T-helper 1 cell treated with Interleukin-12 subunit alpha and Interleukin-12 subunit beta and Interleukin-4 antibody, amounts not matched to agents 30 μg/mL and 1 μg/mL, for 36 hours (primary cell): ENCODE results near the gene LYST.
"Not testable (repeated sequence)": the region's sequence is repeated elsewhere in the genome, so short reads cannot be mapped to it uniquely, and the experiment has no call there.

Experiments used
- H3K27ac Mint-ChIP-seq: one replicate; pipeline ENCODE4 v1.8.0; 2021; ENCODE audit warnings: mild to moderate bottlenecking, mixed read lengths
- H3K27me3 Mint-ChIP-seq: one replicate; pipeline ENCODE4 v1.8.0; 2021; ENCODE audit warnings: low read depth, mixed read lengths
- H3K36me3 Mint-ChIP-seq: one replicate; pipeline ENCODE4 v1.8.0; 2021; ENCODE audit warnings: low read depth, mixed read lengths
- H3K4me1 Mint-ChIP-seq: one replicate; pipeline ENCODE4 v1.8.0; 2021; ENCODE audit warnings: low read depth, mixed read lengths
- H3K4me3 Mint-ChIP-seq: one replicate; pipeline ENCODE4 v1.8.0; 2021; ENCODE audit warnings: mild to moderate bottlenecking, moderate library complexity, mixed read lengths
- H3K9me3 Mint-ChIP-seq: one replicate; pipeline ENCODE4 v1.8.0; 2021; ENCODE audit warnings: mixed read lengths

Gene LYST

GRCh38 chr1:235855811-235856429, 10.8 kb downstream of the LYST start:
- H3K27ac Mint-ChIP-seq, result no peak overlapping the region
- H3K4me1 Mint-ChIP-seq, result peaks cover 19% of the 10 kb centered on the region

DNA sequence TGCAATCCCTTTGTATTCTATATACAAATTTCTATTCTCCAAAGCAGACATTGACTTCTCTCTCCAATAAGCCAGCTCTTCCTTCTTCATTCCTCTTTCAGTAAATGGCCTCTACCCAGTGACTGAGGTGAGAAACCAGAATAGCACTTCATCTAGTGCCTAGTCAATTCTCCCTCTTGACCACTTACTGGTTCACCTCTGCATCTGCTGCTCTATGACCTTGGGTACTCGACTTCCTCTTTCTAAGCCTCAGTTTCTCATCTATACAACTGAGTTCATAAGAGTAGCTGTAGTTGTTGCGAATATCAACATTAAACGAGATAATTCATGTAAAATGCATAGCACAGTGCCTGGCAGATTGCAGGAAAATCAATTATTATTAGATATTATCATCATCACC, 12.4 kb downstream of the LYST start:
- Mint-ChIP-seq H3K9me3 (peaks cover 3% of the 10 kb centered on the region), H3K27me3 (no peaks in the 10 kb centered on the region), H3K4me1 (peaks cover 33% of the 10 kb centered on the region), H3K27ac (no peak overlapping the region), H3K4me3 (no peak overlapping the region), H3K36me3 (peaks cover 14% of the 10 kb centered on the region)

More at GRCh38 chr1:235855811-235856429, 10.8 kb downstream of the LYST start:
- H3K9me3 Mint-ChIP-seq, result peaks cover 3% of the 10 kb centered on the region
- H3K27me3 Mint-ChIP-seq, result no peaks in the 10 kb centered on the region
- no peak overlapping the region for H3K4me3 Mint-ChIP-seq
- H3K36me3 Mint-ChIP-seq, result peaks cover 9% of the 10 kb centered on the region

- peaks cover 3% of the 10 kb centered on the region for H3K9me3 Mint-ChIP-seq
- no peak overlapping the region for H3K27ac Mint-ChIP-seq
- H3K4me3 Mint-ChIP-seq, result no peak overlapping the region
- peaks cover 14% of the 10 kb centered on the region for H3K36me3 Mint-ChIP-seq
- peaks cover 40% of the 10 kb centered on the region for H3K4me1 Mint-ChIP-seq
- no peaks in the 10 kb centered on the region for H3K27me3 Mint-ChIP-seq
Observed at GRCh38 chr1:235853653-235854052, 13.1 kb downstream of the LYST start.

GRCh38 chr1:235852887-235853286, 13.8 kb downstream of the LYST start:
- H3K36me3 Mint-ChIP-seq, result peaks cover 14% of the 10 kb centered on the region
- H3K4me1 Mint-ChIP-seq, result peaks cover 46% of the 10 kb centered on the region
- H3K27ac Mint-ChIP-seq, result no peak overlapping the region
- H3K27me3 Mint-ChIP-seq, result no peaks in the 10 kb centered on the region
- no peak overlapping the region for H3K4me3 Mint-ChIP-seq
- H3K9me3 Mint-ChIP-seq, result peaks cover 3% of the 10 kb centered on the region

- Mint-ChIP-seq H3K4me1 (peaks cover 51% of the 10 kb centered on the region), H3K36me3 (peaks cover 14% of the 10 kb centered on the region), H3K27me3 (no peaks in the 10 kb centered on the region), H3K27ac (no peak overlapping the region), H3K9me3 (peaks cover 4% of the 10 kb centered on the region), H3K4me3 (no peak overlapping the region)
Observed at GRCh38 chr1:235851939-235852338, 14.8 kb downstream of the LYST start.

DNA sequence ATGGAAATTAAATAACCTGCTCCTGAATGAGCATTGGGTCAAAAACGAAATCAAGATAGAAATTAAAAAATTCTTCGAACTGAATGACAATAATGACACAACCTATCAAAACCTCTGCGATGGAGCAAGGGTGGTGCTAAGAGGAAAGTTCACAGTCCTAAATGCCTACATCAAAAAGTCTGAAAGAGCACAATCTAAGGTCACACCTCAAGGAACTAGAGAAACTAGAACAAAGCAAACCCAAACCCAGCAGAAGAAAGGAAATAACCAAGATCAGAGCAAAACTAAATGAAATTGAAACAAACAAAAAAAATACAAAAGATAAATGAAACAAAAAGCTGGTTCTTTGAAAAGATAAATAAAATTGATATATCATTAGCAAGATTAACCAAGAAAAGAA, 18.5 kb downstream of the LYST start:
- Mint-ChIP-seq H3K36me3 (peaks cover 20% of the 10 kb centered on the region), H3K4me3 (peak overlapping the region; percentile 70), H3K27ac (peak overlapping the region; percentile 56), H3K4me1 (peaks cover 53% of the 10 kb centered on the region)
- not testable (repeated sequence) for H3K9me3 Mint-ChIP-seq, H3K27me3 Mint-ChIP-seq

DNA sequence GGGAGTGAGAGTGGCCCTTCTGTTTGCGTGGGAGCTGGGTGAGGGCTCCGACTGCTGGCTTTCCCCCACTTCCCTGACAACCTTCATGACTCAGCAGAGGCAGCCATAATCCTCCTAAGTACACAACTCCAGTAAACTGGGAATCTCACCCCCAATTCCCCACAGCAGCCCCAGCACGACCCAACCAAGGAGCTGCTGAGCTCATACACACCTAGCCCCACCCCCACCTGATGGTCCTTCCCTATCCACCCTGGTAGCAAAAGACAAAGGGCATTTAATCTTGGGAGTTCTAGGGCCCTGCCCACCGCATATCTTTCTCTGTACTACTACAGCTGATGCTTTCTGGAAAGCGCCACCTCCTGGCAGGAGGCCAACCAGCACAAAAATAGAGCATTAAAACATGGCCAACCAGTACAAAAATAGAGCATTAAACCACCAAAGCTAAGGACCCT, 21.0 kb downstream of the LYST start:
- peaks cover 16% of the 10 kb centered on the region for H3K36me3 Mint-ChIP-seq
- not testable (repeated sequence) for H3K27ac Mint-ChIP-seq, H3K4me3 Mint-ChIP-seq

DNA sequence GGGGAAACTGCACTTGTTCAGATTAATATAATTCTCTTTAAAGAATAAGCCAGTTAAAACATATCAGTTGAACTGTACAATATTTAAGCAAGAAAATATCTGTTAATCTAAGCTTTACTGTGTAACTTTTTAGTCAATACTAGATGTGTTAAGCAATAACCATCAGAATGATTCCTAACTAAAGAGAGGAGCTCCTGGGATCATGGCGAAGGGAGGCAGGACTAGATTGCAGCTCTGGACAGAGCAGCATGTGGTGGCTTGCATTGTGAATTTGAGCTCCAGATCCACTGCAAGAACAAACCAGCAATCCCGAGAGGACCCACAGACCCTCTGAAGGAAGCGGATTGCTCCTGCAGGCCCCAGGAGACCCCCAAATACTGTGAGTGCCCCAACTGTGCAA, 21.9 kb downstream of the LYST start:
- Mint-ChIP-seq H3K9me3 (peaks cover 5% of the 10 kb centered on the region), H3K4me3 (no peak overlapping the region), H3K36me3 (peaks cover 14% of the 10 kb centered on the region), H3K27ac (no peak overlapping the region), H3K27me3 (no peaks in the 10 kb centered on the region), H3K4me1 (peaks cover 49% of the 10 kb centered on the region)

More for the DNA sequence above, 21.0 kb downstream of the LYST start:
- not testable (repeated sequence) for H3K9me3 Mint-ChIP-seq, H3K27me3 Mint-ChIP-seq
- peaks cover 51% of the 10 kb centered on the region for H3K4me1 Mint-ChIP-seq

- peaks cover 5% of the 10 kb centered on the region for H3K9me3 Mint-ChIP-seq
- H3K36me3 Mint-ChIP-seq, result peaks cover 15% of the 10 kb centered on the region
- no peak overlapping the region for H3K4me3 Mint-ChIP-seq
- H3K4me1 Mint-ChIP-seq, result peaks cover 40% of the 10 kb centered on the region
- H3K27me3 Mint-ChIP-seq, result no peaks in the 10 kb centered on the region
- H3K27ac Mint-ChIP-seq, result no peak overlapping the region
Observed at GRCh38 chr1:235843461-235843961, 23.2 kb downstream of the LYST start.

DNA sequence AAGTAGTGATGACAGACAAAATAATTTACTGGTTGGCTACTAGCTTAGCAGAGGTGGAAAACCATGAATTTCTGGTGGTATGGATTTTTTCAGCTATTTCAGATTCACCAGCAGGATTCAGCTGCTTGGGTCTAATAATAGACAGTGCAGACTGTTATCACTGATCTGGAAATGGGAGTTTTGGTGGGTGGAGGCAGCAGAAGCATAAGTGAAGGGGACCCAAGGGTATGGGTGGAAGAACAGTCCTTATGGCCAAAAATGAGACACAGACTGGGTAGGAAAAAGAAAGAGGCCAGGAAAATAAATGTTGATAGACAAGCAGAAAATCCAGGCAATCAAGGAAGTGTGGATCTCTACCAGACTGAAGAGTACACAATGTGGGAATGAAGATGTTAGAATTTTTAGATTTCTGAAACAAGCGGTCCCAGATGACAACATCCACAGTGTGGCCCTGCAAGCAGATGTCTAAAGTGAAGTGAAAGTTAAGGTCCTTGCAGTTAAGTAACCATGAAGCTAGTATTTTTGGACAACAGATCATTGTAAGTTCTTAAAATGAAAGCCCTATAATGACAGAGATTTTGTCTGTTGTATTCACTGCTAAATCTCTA, 24.7 kb downstream of the LYST start:
- no peak overlapping the region for H3K4me3 Mint-ChIP-seq
- peaks cover 2% of the 10 kb centered on the region for H3K9me3 Mint-ChIP-seq
- H3K4me1 Mint-ChIP-seq, result peaks cover 26% of the 10 kb centered on the region
- H3K27me3 Mint-ChIP-seq, result no peaks in the 10 kb centered on the region
- peak overlapping the region; percentile 19 for H3K27ac Mint-ChIP-seq
- H3K36me3 Mint-ChIP-seq, result peaks cover 12% of the 10 kb centered on the region

DNA sequence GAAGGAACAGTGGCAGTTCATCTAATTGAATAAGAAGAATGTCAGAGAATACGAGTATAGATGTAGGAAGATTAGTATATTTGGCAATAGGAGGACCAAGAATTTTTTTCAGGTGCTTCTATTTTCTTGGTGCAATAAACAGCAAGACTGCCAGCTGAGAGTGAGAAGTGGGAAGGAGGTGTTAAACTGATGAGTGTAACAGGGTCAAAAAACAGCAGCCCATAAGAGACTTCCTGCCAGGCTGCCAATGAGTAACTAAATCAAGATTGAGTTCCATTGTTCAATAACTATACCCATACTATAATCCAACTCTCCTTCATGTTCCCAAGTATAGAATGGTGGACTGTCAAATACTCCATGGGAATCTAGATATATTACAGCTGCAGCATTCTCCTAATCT, 28.7 kb downstream of the LYST start:
- Mint-ChIP-seq H3K4me3 (no peak overlapping the region), H3K36me3 (peaks cover 2% of the 10 kb centered on the region), H3K4me1 (peaks cover 15% of the 10 kb centered on the region), H3K9me3 (no peaks in the 10 kb centered on the region), H3K27me3 (no peaks in the 10 kb centered on the region), H3K27ac (no peak overlapping the region)

GRCh38 chr1:235835226-235835625, 31.5 kb downstream of the LYST start:
- H3K4me1 Mint-ChIP-seq, result peaks cover 13% of the 10 kb centered on the region
- H3K9me3 Mint-ChIP-seq, result no peaks in the 10 kb centered on the region
- H3K4me3 Mint-ChIP-seq, result no peak overlapping the region
- H3K27ac Mint-ChIP-seq, result no peak overlapping the region
- H3K36me3 Mint-ChIP-seq, result peaks cover 11% of the 10 kb centered on the region
- H3K27me3 Mint-ChIP-seq, result no peaks in the 10 kb centered on the region

- peaks cover 10% of the 10 kb centered on the region for H3K36me3 Mint-ChIP-seq
- peaks cover 8% of the 10 kb centered on the region for H3K4me1 Mint-ChIP-seq
- H3K4me3 Mint-ChIP-seq, result no peak overlapping the region
- H3K27me3 Mint-ChIP-seq, result no peaks in the 10 kb centered on the region
- H3K9me3 Mint-ChIP-seq, result no peaks in the 10 kb centered on the region
- H3K27ac Mint-ChIP-seq, result no peak overlapping the region
Observed at GRCh38 chr1:235834620-235835019, 32.1 kb downstream of the LYST start.

DNA sequence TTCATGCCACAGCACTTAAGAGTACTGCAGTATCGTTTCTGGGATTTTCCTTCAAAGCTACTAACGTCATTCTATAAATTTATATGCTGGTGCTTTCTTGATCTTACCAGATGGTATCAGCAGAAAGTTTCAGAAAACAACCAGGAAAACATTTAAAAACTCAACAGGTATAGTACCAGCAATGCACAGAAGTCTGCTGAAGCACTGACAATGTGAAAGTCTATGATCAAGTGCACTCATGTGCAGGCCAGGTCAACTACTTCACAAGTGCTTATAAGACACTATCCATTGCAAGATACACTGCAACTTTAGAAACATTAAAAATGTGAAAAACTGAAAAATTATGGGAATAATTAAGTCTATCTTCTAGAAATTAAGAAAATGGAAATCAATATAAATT, 34.7 kb downstream of the LYST start:
- Mint-ChIP-seq H3K27me3 (no peaks in the 10 kb centered on the region), H3K27ac (no peak overlapping the region), H3K4me3 (no peak overlapping the region), H3K36me3 (peaks cover 16% of the 10 kb centered on the region), H3K4me1 (peaks cover 5% of the 10 kb centered on the region), H3K9me3 (no peaks in the 10 kb centered on the region)

- H3K4me1 Mint-ChIP-seq, result peaks cover 5% of the 10 kb centered on the region
- no peak overlapping the region for H3K27ac Mint-ChIP-seq
- no peaks in the 10 kb centered on the region for H3K9me3 Mint-ChIP-seq
- no peaks in the 10 kb centered on the region for H3K27me3 Mint-ChIP-seq
- H3K36me3 Mint-ChIP-seq, result peaks cover 20% of the 10 kb centered on the region
- no peak overlapping the region for H3K4me3 Mint-ChIP-seq
Observed at GRCh38 chr1:235831148-235831547, 35.6 kb downstream of the LYST start.
